Stimulated activated CD8-positive, alpha-beta memory T cell treated with anti-CD3 and anti-CD28 coated beads, Interleukin-7, amount 100 ng/mL, for 4 hours (primary cell): ENCODE results near the gene WASF2.
"Not testable (repeated sequence)": the region's sequence is repeated elsewhere in the genome, so short reads cannot be mapped to it uniquely, and the experiment has no call there.

Experiments
- DNase-seq, 2 donors: peaks; one replicate each; pipeline ENCODE4 v3.0.0-alpha.2; 2020; ENCODE audit warnings: low read depth in 2 of 2

WASF2 gene

GRCh38 chr1:27489973-27490741 is at the start of gene WASF2:
Gene WASF2, minus strand, starts transcription at chr1:27490167. Its CDS starts 61,277 bp downstream, at chr1:27428890.
- DNase-seq: peak; percentile 96

GRCh38 chr1:27538793-27539192 is 48.8 kb upstream of the WASF2 start:
- no peak for DNase-seq

GRCh38 chr1:27538305-27538676 is 48.3 kb upstream of the WASF2 start:
- not testable (repeated sequence) for DNase-seq

- DNase-seq: no peak
These were observed 46.8 kb upstream of the WASF2 start for GRCh38 chr1:27536767-27537166.

GRCh38 chr1:27536010-27536757 is 46.2 kb upstream of the WASF2 start:
- no peak for DNase-seq

GRCh38 chr1:27535386-27535785 is 45.4 kb upstream of the WASF2 start:
- DNase-seq: no peak

GRCh38 chr1:27531959-27532685 is 42.2 kb upstream of the WASF2 start:
- DNase-seq: no peak

GRCh38 chr1:27530192-27530591 is 40.2 kb upstream of the WASF2 start:
- DNase-seq: no peak

- no peak for DNase-seq
These were observed 39.7 kb upstream of the WASF2 start for GRCh38 chr1:27529704-27530018.

- DNase-seq: no peak
These were observed 39.1 kb upstream of the WASF2 start for GRCh38 chr1:27528818-27529703.

- peak in 1 of 2 donors; percentile 52 for DNase-seq
These were observed 38.2 kb upstream of the WASF2 start for GRCh38 chr1:27527890-27528817.

GRCh38 chr1:27527223-27527889 is 37.4 kb upstream of the WASF2 start:
- no peak for DNase-seq

GRCh38 chr1:27526569-27527222 is 36.7 kb upstream of the WASF2 start:
- DNase-seq: no peak

GRCh38 chr1:27525296-27526272 is 35.6 kb upstream of the WASF2 start:
- DNase-seq: peak in 1 of 2 donors; percentile 20

GRCh38 chr1:27523337-27524020 is 33.5 kb upstream of the WASF2 start:
- no peak for DNase-seq

GRCh38 chr1:27522432-27523336 is 32.7 kb upstream of the WASF2 start:
- peak in 1 of 2 donors; percentile 48 for DNase-seq
